22Rv1 (cell line): ENCODE results near the gene THRA.

Experiments used
- CTCF ChIP-seq: fragments of 450-650 bp; IDR thresholded peaks from 2 replicates; pipeline ENCODE4 v1.5.1; 2017; ENCODE audit warnings: mild to moderate bottlenecking
- ZFX ChIP-seq: fragments of 450-650 bp; IDR thresholded peaks from 2 replicates; pipeline ENCODE4 v1.6.1; 2017; ENCODE audit warnings: antibody characterized with exemption, borderline replicate concordance

- TF ChIP-seq CTCF = no peak
- no peak for TF ChIP-seq ZFX
These were observed 32.1 kb downstream of the THRA start for GRCh38 chr17:40094874-40095273.
